Sigmoid colon (tissue), 7 donors: ENCODE data around the gene PCYT1A. TPM values are rescaled to one million over a fixed set of nuclear protein-coding genes. Genes with fewer than 3 reads are reported as not detected.
"Not testable (repeated sequence)": the region's sequence is repeated elsewhere in the genome, so short reads cannot be mapped to it uniquely, and the experiment has no call there.

Experiments used
- DNase-seq: peaks from one replicate; pipeline ENCODE4 v3.0.0-alpha.2; 2019
- H3K27ac ChIP-seq, 4 donors: fragments of 200-600 bp; sonication (generic); one replicate each; pipeline ENCODE4 v1.5.1; 2016 to 2019; ENCODE audit warnings: mild to moderate bottlenecking in 1 of 4
- H3K27me3 ChIP-seq, 3 donors: fragments of 200-600 bp; sonication (generic); one replicate each; pipeline ENCODE4 v1.5.1; 2019; ENCODE audit warnings: mild to moderate bottlenecking in 1 of 3
- H3K36me3 ChIP-seq, 4 donors: fragments of 200-600 bp; sonication (generic); one replicate each; pipeline ENCODE4 v1.5.1; 2016 to 2019
- H3K4me1 ChIP-seq, 4 donors: fragments of 200-600 bp; sonication (generic); one replicate each; pipeline ENCODE4 v1.5.1; 2017 to 2019
- H3K4me3 ChIP-seq, 4 donors: fragments of 200-600 bp; sonication (generic); one replicate each; pipeline ENCODE4 v1.5.1; 2017 to 2019; ENCODE audit warnings: mild to moderate bottlenecking in 2 of 4, moderate library complexity in 1 of 4
- H3K9me3 ChIP-seq, 4 donors: fragments of 200-600 bp in 3 of 4; sonication (generic) in 3 of 4; one replicate each; pipeline versions ENCODE4 v1.5.1 to v1.6.1; 2013 to 2019
- EP300 ChIP-seq, 4 donors: sonication (generic); formaldehyde crosslinking; IDR thresholded peaks; one replicate each; pipeline ENCODE4 v1.6.1; 2017; ENCODE audit warnings: antibody characterized with exemption in 4 of 4
- POLR2A ChIP-seq, 2 donors: fragments of 450-650 bp; IDR thresholded peaks; one replicate each; pipeline ENCODE4 v1.6.1; 2016; ENCODE audit warnings: antibody characterized with exemption in 2 of 2, mild to moderate bottlenecking in 2 of 2, moderate library complexity in 2 of 2
- POLR2AphosphoS5 ChIP-seq, 4 donors: sonication (generic); formaldehyde crosslinking; IDR thresholded peaks; one replicate each; pipeline ENCODE4 v1.6.1; 2017; ENCODE audit warnings: antibody characterized with exemption in 4 of 4
- WGBS, 2 donors: extraction: QIAGEN DNeasy Blood & Tissue Kit; methylation state at CpG; one replicate each; pipeline ENCODE4 v1.1.7; 2013; 5-methylcytosine and 5-hydroxymethylcytosine counted together
- intact Hi-C: fragments of 100-400 bp; cut with DNase I; formaldehyde crosslinking; loops from one replicate; pipeline ENCODE4 v1.15.1; 2023
- polyA plus RNA-seq, 3 donors: library from polyadenylated mRNA; stranded (reverse); fragments of 200-250 nt; gene quantifications; one replicate each; pipeline ENCODE4 v1.2.3, GENCODE V29; 2013
- total RNA-seq, 4 donors: library from RNA; depleted of rRNA; stranded (reverse); fragments of >200 nt; gene quantifications; one replicate each; pipeline ENCODE4 v1.1.0, GENCODE V29; 2016
- TF ChIP-seq, protein P1 (sequence below), 4 experiments: fragments of 450-650 bp in 3 of 4; fragments of 200-600 bp in 1 of 4; IDR thresholded peaks; one replicate each; pipeline ENCODE4 v1.5.1; 2016 to 2019; ENCODE audit warnings: antibody characterized with exemption in 4 of 4, mild to moderate bottlenecking in 3 of 4, moderate library complexity in 2 of 4
- donor health status: healthy with polysubstance abuse.
- donor health status: Bipolar disorder and iron deficiency.
- donor health status: healthy.

PCYT1A gene
- total and polyA plus RNA-seq, 7 donors: 25.8 to 88.6 (median 61.4) TPM

GRCh38 chr3:196321162-196321561 lies 33.6 kb upstream of the PCYT1A start:
- intact Hi-C loops: no loop called here
- H3K27me3 ChIP-seq: no peaks in the 10 kb centered on the region
- WGBS, 2 donors: 84 to 87% methylated on average over 11 of the region's 11 CpGs
- H3K27ac ChIP-seq: no peak overlapping the region
- H3K4me1 ChIP-seq: no peaks in the 10 kb centered on the region
- H3K36me3 ChIP-seq: no peaks in the 10 kb centered on the region
- no peak overlapping the region for H3K4me3 ChIP-seq
- no peak for DNase-seq
- H3K9me3 ChIP-seq: no peaks in the 10 kb centered on the region
- TF ChIP-seq POLR2A (IDR thresholded peaks at IDR 0.05): no peak
- TF ChIP-seq EP300 (IDR thresholded peaks at IDR 0.05): no peak
- TF ChIP-seq, protein P1, sequence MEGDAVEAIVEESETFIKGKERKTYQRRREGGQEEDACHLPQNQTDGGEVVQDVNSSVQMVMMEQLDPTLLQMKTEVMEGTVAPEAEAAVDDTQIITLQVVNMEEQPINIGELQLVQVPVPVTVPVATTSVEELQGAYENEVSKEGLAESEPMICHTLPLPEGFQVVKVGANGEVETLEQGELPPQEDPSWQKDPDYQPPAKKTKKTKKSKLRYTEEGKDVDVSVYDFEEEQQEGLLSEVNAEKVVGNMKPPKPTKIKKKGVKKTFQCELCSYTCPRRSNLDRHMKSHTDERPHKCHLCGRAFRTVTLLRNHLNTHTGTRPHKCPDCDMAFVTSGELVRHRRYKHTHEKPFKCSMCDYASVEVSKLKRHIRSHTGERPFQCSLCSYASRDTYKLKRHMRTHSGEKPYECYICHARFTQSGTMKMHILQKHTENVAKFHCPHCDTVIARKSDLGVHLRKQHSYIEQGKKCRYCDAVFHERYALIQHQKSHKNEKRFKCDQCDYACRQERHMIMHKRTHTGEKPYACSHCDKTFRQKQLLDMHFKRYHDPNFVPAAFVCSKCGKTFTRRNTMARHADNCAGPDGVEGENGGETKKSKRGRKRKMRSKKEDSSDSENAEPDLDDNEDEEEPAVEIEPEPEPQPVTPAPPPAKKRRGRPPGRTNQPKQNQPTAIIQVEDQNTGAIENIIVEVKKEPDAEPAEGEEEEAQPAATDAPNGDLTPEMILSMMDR (IDR thresholded peaks at IDR 0.05): no peak
- no peak for TF ChIP-seq POLR2AphosphoS5 (IDR thresholded peaks at IDR 0.05)

DNA sequence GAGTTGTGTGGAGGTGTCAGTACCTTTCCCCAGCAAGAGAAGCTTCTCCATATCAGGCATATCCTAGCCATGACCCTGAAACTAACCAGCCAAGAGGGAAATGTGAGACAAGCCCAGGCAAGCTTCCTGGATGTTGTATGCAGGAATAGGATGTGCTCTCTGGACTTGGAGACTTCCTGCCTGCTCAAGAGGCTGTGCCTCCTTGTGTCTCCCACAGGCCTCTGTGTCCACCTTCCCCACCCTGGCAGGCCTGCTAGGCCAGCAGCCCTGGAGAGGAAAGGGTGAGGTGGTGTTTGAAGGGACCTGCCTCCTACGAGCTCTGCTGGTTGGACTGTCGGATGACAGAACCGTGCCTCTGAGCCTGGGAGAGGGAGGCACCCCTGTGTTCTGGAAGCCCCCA lies 32.6 kb upstream of the PCYT1A start:
- Histone ChIP-seq H3K36me3 (peaks cover 0 to 5% (median 0%) of the 10 kb centered on the region in 4 donors), H3K4me3 (no peak overlapping the region), H3K4me1 (no peaks in the 10 kb centered on the region), H3K27ac (no peak overlapping the region), H3K27me3 (no peaks in the 10 kb centered on the region), H3K9me3 (no peaks in the 10 kb centered on the region)
- TF ChIP-seq EP300 (IDR thresholded peaks at IDR 0.05) (no peak), POLR2A (IDR thresholded peaks at IDR 0.05) (no peak), POLR2AphosphoS5 (IDR thresholded peaks at IDR 0.05) (no peak)
- TF ChIP-seq, protein P1 (IDR thresholded peaks at IDR 0.05): no peak
- 73 to 80% methylated on average over 3 of the region's 3 CpGs for WGBS, 2 donors
- DNase-seq: no peak
- intact Hi-C loops: no loop called here

DNA sequence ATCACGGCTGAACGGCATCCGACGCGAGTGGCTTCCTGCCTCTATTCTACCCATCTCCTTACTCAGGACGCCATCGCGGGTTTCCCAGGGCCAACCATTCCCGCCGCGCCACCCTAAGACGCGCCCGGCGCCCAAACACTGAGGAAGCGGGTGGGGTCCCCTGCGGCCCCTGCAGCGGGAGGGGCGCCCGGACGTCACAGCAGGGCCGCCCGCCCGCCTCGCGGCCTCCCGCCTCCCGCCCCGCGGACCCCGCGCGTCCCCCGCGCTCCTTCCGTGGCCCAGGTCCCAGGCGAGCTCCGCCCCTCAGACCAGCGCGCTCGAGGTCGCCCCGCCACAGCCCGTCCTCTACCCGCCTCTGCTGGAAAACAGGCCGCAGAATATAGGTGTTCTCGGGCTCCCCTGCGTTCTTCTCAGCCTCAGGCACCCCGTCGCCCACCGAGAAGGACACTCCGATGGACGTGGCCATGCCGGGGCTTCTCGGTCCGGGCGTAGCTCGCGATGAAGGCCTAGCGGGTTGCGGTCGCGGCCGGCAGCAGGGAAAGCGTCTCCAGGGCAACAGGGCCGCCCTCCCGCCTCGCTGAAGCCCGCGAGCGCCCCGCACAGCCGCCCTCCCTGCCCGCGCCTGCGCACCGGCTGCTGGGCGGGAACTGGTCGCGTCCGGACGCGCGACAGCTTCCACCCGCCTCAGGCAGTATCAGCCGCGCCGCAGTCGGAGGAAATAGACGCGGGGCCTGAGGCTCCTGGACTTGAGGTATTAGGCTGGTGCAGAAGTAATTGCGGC lies 30.4 kb upstream of the PCYT1A start, which contains the start of gene DYNLT2B:
Gene DYNLT2B, minus strand, starts transcription at position 554 of the 781 bp plus-strand sequence. Its CDS starts 88 bp downstream, at position 466.
- TF ChIP-seq POLR2A (IDR thresholded peaks at IDR 0.05) (peak; percentile 16 to 48), EP300 (IDR thresholded peaks at IDR 0.05) (no peak), POLR2AphosphoS5 (IDR thresholded peaks at IDR 0.05) (peak; percentile 53 to 74 (median 66))
- TF ChIP-seq, protein P1 (IDR thresholded peaks at IDR 0.05): no peak
- intact Hi-C loops: loop anchor here (2.0 to 5.0 kb wide), 2 partner anchors 114 to 185 kb away; partner anchors contain the start of genes RNF168 and UBXN7
- no peaks in the 10 kb centered on the region for H3K9me3 ChIP-seq
- H3K27me3 ChIP-seq: no peaks in the 10 kb centered on the region
- H3K36me3 ChIP-seq: peaks cover 0 to 5% (median 0%) of the 10 kb centered on the region in 4 donors
- H3K4me3 ChIP-seq: peak within 1 kb of the TSS; percentile 54 to 93 (median 80)
- DNase-seq: peak; percentile 92
- no peaks in the 10 kb centered on the region for H3K4me1 ChIP-seq
- WGBS, 2 donors: 0 to 1% methylated on average over 92 of the region's 92 CpGs
- H3K27ac ChIP-seq: peak within 1 kb of the TSS; percentile 82 to 93 (median 92)

GRCh38 chr3:196316799-196317686 lies 29.5 kb upstream of the PCYT1A start:
- H3K9me3 ChIP-seq, DNase-seq, H3K27me3 ChIP-seq, H3K36me3 ChIP-seq, H3K4me1 ChIP-seq: not testable (repeated sequence)
- Histone ChIP-seq H3K4me3 (peak overlapping the region; percentile 54 to 93 (median 80)), H3K27ac (peak overlapping the region; percentile 82 to 93 (median 92))
- WGBS, 2 donors: 8 to 16% methylated on average over 16 to 17 of the region's 17 CpGs
- intact Hi-C loops: loop anchor here (5.0 kb wide), 1 partner anchor 115 kb away; the partner anchor contains the start of gene UBXN7

DNA sequence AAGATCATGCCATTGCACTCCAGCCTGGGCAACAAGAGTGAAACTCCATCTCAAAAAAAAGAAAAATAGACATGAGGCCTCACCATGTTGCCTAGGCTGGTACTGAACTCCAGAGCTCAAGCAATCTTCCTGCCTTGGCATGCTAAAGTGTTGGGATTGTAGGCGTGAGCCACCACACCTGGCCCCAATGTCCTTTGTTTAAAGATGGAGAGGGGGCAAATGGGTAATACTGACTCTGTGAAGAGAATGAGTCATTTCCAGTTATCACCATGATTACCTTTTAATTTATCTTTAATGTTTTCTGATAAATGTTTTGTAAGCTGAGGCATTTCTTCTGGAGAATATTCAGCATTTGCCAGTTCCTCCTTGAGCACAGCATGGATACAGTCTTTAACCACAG lies 28.3 kb upstream of the PCYT1A start:
- no peaks in the 10 kb centered on the region for H3K4me1 ChIP-seq
- intact Hi-C loops: loop anchor here (2.0 to 5.0 kb wide), 2 partner anchors 27 to 116 kb away; partner anchors contain the start of gene UBXN7
- TF ChIP-seq, protein P1 (IDR thresholded peaks at IDR 0.05): no peak
- no peak for TF ChIP-seq POLR2AphosphoS5 (IDR thresholded peaks at IDR 0.05)
- no peak for TF ChIP-seq POLR2A (IDR thresholded peaks at IDR 0.05)
- no peaks in the 10 kb centered on the region for H3K27me3 ChIP-seq
- no peaks in the 10 kb centered on the region for H3K9me3 ChIP-seq
- no peak for DNase-seq
- H3K27ac ChIP-seq: no peak overlapping the region
- WGBS, 2 donors: 85 to 88% methylated on average over 1 of the region's 1 CpG
- H3K36me3 ChIP-seq: peaks cover 0 to 5% (median 0%) of the 10 kb centered on the region in 4 donors
- no peak overlapping the region for H3K4me3 ChIP-seq
